ENCODE measurements around the gene HDAC1.

The HDAC1 gene

DNA sequence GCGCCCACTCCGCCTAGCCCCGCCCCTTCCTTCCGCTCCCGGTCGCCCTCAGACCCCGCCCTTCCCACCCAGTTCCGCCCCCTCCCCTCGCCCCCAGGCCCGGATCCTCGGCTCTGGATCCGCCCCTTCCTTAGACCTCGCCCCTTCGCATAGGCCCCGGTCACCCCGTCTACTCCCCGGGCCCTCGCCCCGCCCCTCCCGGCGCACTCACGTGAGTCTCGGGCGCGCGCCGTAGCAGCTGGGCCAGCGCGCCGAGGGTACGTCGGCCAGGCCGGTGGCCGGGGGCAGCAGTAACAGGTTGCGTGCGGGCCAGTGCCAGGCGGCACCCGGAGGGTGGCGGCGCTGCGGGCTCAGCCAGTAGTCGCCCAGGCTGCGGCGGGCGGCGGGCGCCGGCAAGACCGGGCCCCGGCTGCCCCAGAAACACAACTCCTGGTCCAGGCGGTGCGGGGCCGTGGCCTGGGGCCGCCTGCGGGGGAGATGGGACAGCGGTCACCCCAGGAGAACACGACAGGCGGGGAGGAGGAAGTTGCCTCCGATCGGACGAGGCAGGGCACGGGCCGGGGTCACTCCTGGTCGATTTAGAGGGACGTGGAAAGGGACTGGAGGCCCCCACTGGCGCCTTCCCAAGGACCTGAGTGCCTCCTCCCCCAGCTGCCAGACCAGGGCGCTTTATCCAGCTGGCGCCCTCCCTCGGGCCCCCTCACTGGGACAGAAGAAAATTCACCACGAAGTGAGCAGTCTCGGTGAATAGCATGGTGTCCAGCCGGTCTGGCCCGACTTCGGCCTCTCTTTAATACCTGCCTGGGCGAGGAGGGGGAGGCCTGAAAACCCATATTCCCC lies 59.7 kb downstream of the HDAC1 start:
- peaks cover 38% of the 10 kb centered on the region for H3K4me1 ChIP-seq (ENCODE audit: control insufficient read depth, low read length)
- no peaks in the 10 kb centered on the region for H3F3A ChIP-seq (ENCODE audit: control insufficient read depth, insufficient read depth)
- peak overlapping the region; percentile 97 for H3K4me2 ChIP-seq (ENCODE audit: low read length)
- no peaks in the 10 kb centered on the region for H4K20me1 ChIP-seq (ENCODE audit: control insufficient read depth, insufficient read depth, low read depth, low read length)
- no peaks in the 10 kb centered on the region for H3K79me2 ChIP-seq (ENCODE audit: control insufficient read depth, low read length)
- peak overlapping the region; percentile 38; the same call in 1 of the 2 replicates for H3K27ac ChIP-seq (ENCODE audit: low read depth, low read length)
- no peaks in the 10 kb centered on the region for H3K9me2 ChIP-seq (replicated peaks; ENCODE audit: control insufficient read depth, low read length)
- H3K36me3 ChIP-seq (ENCODE audit: control insufficient read depth, low read length): no peaks in the 10 kb centered on the region
- peak overlapping the region; percentile 84 for H3K4me3 ChIP-seq (ENCODE audit: low read length)
- peaks cover 3% of the 10 kb centered on the region; the same call in 1 of the 2 replicates for H3K9me3 ChIP-seq (ENCODE audit: control insufficient read depth, insufficient read depth, low read length)
- TF ChIP-seq, protein P1, sequence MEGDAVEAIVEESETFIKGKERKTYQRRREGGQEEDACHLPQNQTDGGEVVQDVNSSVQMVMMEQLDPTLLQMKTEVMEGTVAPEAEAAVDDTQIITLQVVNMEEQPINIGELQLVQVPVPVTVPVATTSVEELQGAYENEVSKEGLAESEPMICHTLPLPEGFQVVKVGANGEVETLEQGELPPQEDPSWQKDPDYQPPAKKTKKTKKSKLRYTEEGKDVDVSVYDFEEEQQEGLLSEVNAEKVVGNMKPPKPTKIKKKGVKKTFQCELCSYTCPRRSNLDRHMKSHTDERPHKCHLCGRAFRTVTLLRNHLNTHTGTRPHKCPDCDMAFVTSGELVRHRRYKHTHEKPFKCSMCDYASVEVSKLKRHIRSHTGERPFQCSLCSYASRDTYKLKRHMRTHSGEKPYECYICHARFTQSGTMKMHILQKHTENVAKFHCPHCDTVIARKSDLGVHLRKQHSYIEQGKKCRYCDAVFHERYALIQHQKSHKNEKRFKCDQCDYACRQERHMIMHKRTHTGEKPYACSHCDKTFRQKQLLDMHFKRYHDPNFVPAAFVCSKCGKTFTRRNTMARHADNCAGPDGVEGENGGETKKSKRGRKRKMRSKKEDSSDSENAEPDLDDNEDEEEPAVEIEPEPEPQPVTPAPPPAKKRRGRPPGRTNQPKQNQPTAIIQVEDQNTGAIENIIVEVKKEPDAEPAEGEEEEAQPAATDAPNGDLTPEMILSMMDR (IDR thresholded peaks at IDR 0.05; ENCODE audit: low read depth, low read length, poor library complexity, severe bottlenecking): no peak
- no peak for TF ChIP-seq EZH2phosphoT487 (IDR thresholded peaks at IDR 0.05; ENCODE audit: borderline replicate concordance, low read length)
- H3K27me3 ChIP-seq (ENCODE audit: control insufficient read depth, low read length): 0 out of 2 replicates have a peak, but pooled peaks cover 2% of the 10 kb centered on the region

DNA sequence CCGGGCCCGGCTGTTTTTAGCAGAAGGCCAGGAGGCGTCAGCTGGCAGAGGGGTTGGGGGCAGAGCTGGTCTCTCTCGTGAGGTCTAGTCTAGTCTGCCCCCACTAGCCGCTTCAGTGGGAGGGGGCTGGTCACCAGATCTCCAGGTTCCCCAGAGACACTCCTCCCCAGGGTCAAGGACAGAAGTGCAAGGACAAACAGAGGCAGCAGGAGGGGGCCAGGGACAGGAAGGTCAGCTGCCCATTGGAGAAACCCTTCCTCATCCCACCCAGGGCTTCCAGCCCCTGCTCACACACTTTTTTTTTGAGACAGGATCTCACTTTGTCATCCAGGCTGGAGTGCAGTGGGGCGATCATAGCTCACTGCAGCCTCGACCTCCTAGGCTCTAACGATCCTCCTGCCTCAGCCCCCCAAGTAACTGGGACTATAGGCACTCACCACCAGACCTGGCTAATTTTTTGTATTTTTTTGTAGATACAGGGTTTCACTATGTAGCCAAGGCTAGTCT lies 60.4 kb downstream of the HDAC1 start:
- Histone ChIP-seq H3K4me3 (ENCODE audit: low read length) (peak overlapping the region; percentile 84), H3K79me2 (ENCODE audit: control insufficient read depth, low read length) (no peaks in the 10 kb centered on the region), H3K36me3 (ENCODE audit: control insufficient read depth, low read length) (no peaks in the 10 kb centered on the region), H3K4me2 (ENCODE audit: low read length) (peak overlapping the region; percentile 97), H3K27ac (ENCODE audit: low read depth, low read length) (no peak overlapping the region), H3K9me2 (replicated peaks; ENCODE audit: control insufficient read depth, low read length) (no peaks in the 10 kb centered on the region), H3K4me1 (ENCODE audit: control insufficient read depth, low read length) (peaks cover 38% of the 10 kb centered on the region), H3K27me3 (ENCODE audit: control insufficient read depth, low read length) (no peaks in the 10 kb centered on the region), H3F3A (ENCODE audit: control insufficient read depth, insufficient read depth) (no peaks in the 10 kb centered on the region), H3K9me3 (ENCODE audit: control insufficient read depth, insufficient read depth, low read length) (peaks cover 3% of the 10 kb centered on the region; the same call in 1 of the 2 replicates), H4K20me1 (ENCODE audit: control insufficient read depth, insufficient read depth, low read depth, low read length) (no peaks in the 10 kb centered on the region)
- TF ChIP-seq, protein P1 (IDR thresholded peaks at IDR 0.05; ENCODE audit: low read depth, low read length, poor library complexity, severe bottlenecking): no peak
- no peak for TF ChIP-seq EZH2phosphoT487 (IDR thresholded peaks at IDR 0.05; ENCODE audit: borderline replicate concordance, low read length)

DNA sequence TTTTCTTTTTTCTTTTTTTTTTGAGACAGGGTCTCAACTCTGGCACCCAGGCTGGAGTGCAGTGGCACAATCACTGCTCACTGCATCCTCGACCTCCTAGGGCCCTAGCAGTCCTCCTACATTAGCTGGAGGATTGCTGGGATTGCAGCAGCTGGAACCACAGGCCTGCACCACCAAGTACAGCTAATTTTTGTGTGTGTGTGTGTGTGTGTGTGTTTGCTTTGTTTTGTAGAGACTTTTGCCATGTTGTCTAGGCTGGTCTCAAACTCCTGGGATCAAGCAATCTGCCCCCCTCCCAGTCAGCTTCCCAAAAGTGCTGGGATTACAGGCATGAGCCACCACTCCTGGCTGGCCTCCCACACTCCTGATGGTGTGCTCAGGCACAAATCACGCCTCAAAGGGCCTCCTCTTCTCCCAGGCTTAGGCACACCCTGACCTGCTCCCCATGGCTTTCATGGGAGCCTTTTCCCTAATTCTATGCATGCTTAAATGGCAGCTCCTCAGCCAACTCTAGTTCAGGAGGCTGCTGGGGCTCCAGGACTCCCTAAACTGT lies 61.0 kb downstream of the HDAC1 start:
- no peaks in the 10 kb centered on the region for H3K9me2 ChIP-seq (replicated peaks; ENCODE audit: control insufficient read depth, low read length)
- peaks cover 3% of the 10 kb centered on the region; the same call in 1 of the 2 replicates for H3K9me3 ChIP-seq (ENCODE audit: control insufficient read depth, insufficient read depth, low read length)
- H3K79me2 ChIP-seq (ENCODE audit: control insufficient read depth, low read length): no peaks in the 10 kb centered on the region
- no peaks in the 10 kb centered on the region for H3K27me3 ChIP-seq (ENCODE audit: control insufficient read depth, low read length)
- H3K36me3 ChIP-seq (ENCODE audit: control insufficient read depth, low read length): no peaks in the 10 kb centered on the region
- TF ChIP-seq EZH2phosphoT487 (IDR thresholded peaks at IDR 0.05; ENCODE audit: borderline replicate concordance, low read length): no peak
- TF ChIP-seq, protein P1 (IDR thresholded peaks at IDR 0.05; ENCODE audit: low read depth, low read length, poor library complexity, severe bottlenecking): no peak
- no peaks in the 10 kb centered on the region for H4K20me1 ChIP-seq (ENCODE audit: control insufficient read depth, insufficient read depth, low read depth, low read length)
- H3K27ac ChIP-seq (ENCODE audit: low read depth, low read length): no peak overlapping the region
- H3F3A ChIP-seq (ENCODE audit: control insufficient read depth, insufficient read depth): no peaks in the 10 kb centered on the region
- H3K4me3 ChIP-seq (ENCODE audit: low read length): no peak overlapping the region
- peaks cover 38% of the 10 kb centered on the region for H3K4me1 ChIP-seq (ENCODE audit: control insufficient read depth, low read length)
- H3K4me2 ChIP-seq (ENCODE audit: low read length): no peak overlapping the region
